ENCODE data around the gene HAO2. TPM values are rescaled to one million over a fixed set of nuclear protein-coding genes. Genes with fewer than 3 reads are reported as not detected.

The HAO2 gene
- total and polyA plus RNA-seq, 3 experiments from 2014 or later = not detected

GRCh38 chr1:119416006-119416640 lies 47.5 kb downstream of the HAO2 start:
- Mint-ChIP-seq H3K27me3 (peaks cover 5% of the 10 kb centered on the region in 2 donors), H3K36me3 (no peaks in the 10 kb centered on the region), H3K27ac (no peak overlapping the region), H3K9me3 (no peaks in the 10 kb centered on the region), H3K4me3 (no peak overlapping the region), H3K4me1 (no peaks in the 10 kb centered on the region)
- CTCF ChIA-PET = no interaction called here
- H3K4me3 ChIP-seq (ENCODE audit: low read length) = no peak overlapping the region
- no peaks in the 10 kb centered on the region for H3K4me1 ChIP-seq (ENCODE audit: insufficient read depth, low read length)
- DNase-seq = no peak
- no peaks in the 10 kb centered on the region for H3K36me3 ChIP-seq (ENCODE audit: insufficient read depth, low read length)
- no peak overlapping the region for H3K27ac ChIP-seq (ENCODE audit: low read depth, low read length)
- no peaks in the 10 kb centered on the region for H3K27me3 ChIP-seq (ENCODE audit: insufficient read depth, low read length, poor library complexity, severe bottlenecking)
- POLR2A ChIA-PET = no interaction called here
- no peaks in the 10 kb centered on the region for H3K9me3 ChIP-seq (ENCODE audit: low read length)

GRCh38 chr1:119419109-119419508 lies 50.5 kb downstream of the HAO2 start:
- Histone ChIP-seq H3K27me3 (ENCODE audit: insufficient read depth, low read length, poor library complexity, severe bottlenecking) (no peaks in the 10 kb centered on the region), H3K36me3 (ENCODE audit: insufficient read depth, low read length) (no peaks in the 10 kb centered on the region), H3K4me1 (ENCODE audit: insufficient read depth, low read length) (no peaks in the 10 kb centered on the region), H3K9me3 (ENCODE audit: low read length) (no peaks in the 10 kb centered on the region), H3K4me3 (ENCODE audit: low read length) (no peak overlapping the region), H3K27ac (ENCODE audit: low read depth, low read length) (no peak overlapping the region)
- peaks cover 5% of the 10 kb centered on the region in 2 donors for H3K27me3 Mint-ChIP-seq
- no peaks in the 10 kb centered on the region for H3K4me1 Mint-ChIP-seq
- DNase-seq = no peak
- H3K27ac Mint-ChIP-seq = no peak overlapping the region
- no peak overlapping the region for H3K4me3 Mint-ChIP-seq
- ChIA-PET CTCF (no interaction called here), POLR2A (no interaction called here)
- no peaks in the 10 kb centered on the region for H3K36me3 Mint-ChIP-seq
- H3K9me3 Mint-ChIP-seq = peaks cover 0 to 3% (median 0%) of the 10 kb centered on the region in 5 donors

- POLR2A ChIA-PET = no interaction called here
- H3K4me1 Mint-ChIP-seq = no peaks in the 10 kb centered on the region
- Histone ChIP-seq H3K27me3 (ENCODE audit: insufficient read depth, low read length, poor library complexity, severe bottlenecking) (no peaks in the 10 kb centered on the region), H3K27ac (ENCODE audit: low read depth, low read length) (no peak overlapping the region), H3K4me1 (ENCODE audit: insufficient read depth, low read length) (no peaks in the 10 kb centered on the region), H3K4me3 (ENCODE audit: low read length) (no peak overlapping the region), H3K36me3 (ENCODE audit: insufficient read depth, low read length) (no peaks in the 10 kb centered on the region), H3K9me3 (ENCODE audit: low read length) (no peaks in the 10 kb centered on the region)
- DNase-seq = no peak
- no peak overlapping the region for H3K4me3 Mint-ChIP-seq
- peaks cover 5 to 8% of the 10 kb centered on the region in 2 donors for H3K27me3 Mint-ChIP-seq
- CTCF ChIA-PET = no interaction called here
- H3K36me3 Mint-ChIP-seq = no peaks in the 10 kb centered on the region
- H3K9me3 Mint-ChIP-seq = peaks cover 0 to 3% (median 0%) of the 10 kb centered on the region in 5 donors
- no peak overlapping the region for H3K27ac Mint-ChIP-seq
Measured at GRCh38 chr1:119420638-119421037, 52.1 kb downstream of the HAO2 start.

- H3K4me1 ChIP-seq (ENCODE audit: insufficient read depth, low read length) = no peaks in the 10 kb centered on the region
- H3K4me1 Mint-ChIP-seq = no peaks in the 10 kb centered on the region
- no peaks in the 10 kb centered on the region for H3K36me3 Mint-ChIP-seq
- H3K27ac Mint-ChIP-seq = no peak overlapping the region
- H3K4me3 ChIP-seq (ENCODE audit: low read length) = no peak overlapping the region
- no peak for DNase-seq
- CTCF ChIA-PET = no interaction called here
- H3K36me3 ChIP-seq (ENCODE audit: insufficient read depth, low read length) = no peaks in the 10 kb centered on the region
- H3K27me3 ChIP-seq (ENCODE audit: insufficient read depth, low read length, poor library complexity, severe bottlenecking) = no peaks in the 10 kb centered on the region
- no peak overlapping the region for H3K4me3 Mint-ChIP-seq
- H3K9me3 Mint-ChIP-seq = peaks cover 0 to 3% (median 0%) of the 10 kb centered on the region in 5 donors
- H3K9me3 ChIP-seq (ENCODE audit: low read length) = no peaks in the 10 kb centered on the region
- POLR2A ChIA-PET = no interaction called here
- H3K27ac ChIP-seq (ENCODE audit: low read depth, low read length) = no peak overlapping the region
- peaks cover 5 to 7% of the 10 kb centered on the region in 2 donors for H3K27me3 Mint-ChIP-seq
Measured at GRCh38 chr1:119422631-119423030, 54.0 kb downstream of the HAO2 start.

- Mint-ChIP-seq H3K27ac (no peak overlapping the region), H3K36me3 (no peaks in the 10 kb centered on the region), H3K9me3 (no peaks in the 10 kb centered on the region), H3K4me3 (no peak overlapping the region), H3K27me3 (peaks cover 7 to 24% of the 10 kb centered on the region in 2 donors), H3K4me1 (no peaks in the 10 kb centered on the region)
- Histone ChIP-seq H3K4me3 (ENCODE audit: low read length) (no peak overlapping the region), H3K27me3 (ENCODE audit: insufficient read depth, low read length, poor library complexity, severe bottlenecking) (no peaks in the 10 kb centered on the region), H3K9me3 (ENCODE audit: low read length) (no peaks in the 10 kb centered on the region), H3K4me1 (ENCODE audit: insufficient read depth, low read length) (no peaks in the 10 kb centered on the region), H3K27ac (ENCODE audit: low read depth, low read length) (no peak overlapping the region), H3K36me3 (ENCODE audit: insufficient read depth, low read length) (no peaks in the 10 kb centered on the region)
- ChIA-PET CTCF (no interaction called here), POLR2A (no interaction called here)
- no peak for DNase-seq
Measured at GRCh38 chr1:119428991-119429390, 60.4 kb downstream of the HAO2 start.

- no peak for DNase-seq
Measured at GRCh38 chr1:119429687-119430086, 61.1 kb downstream of the HAO2 start.

GRCh38 chr1:119430486-119430885 lies 61.9 kb downstream of the HAO2 start:
- Histone ChIP-seq H3K4me1 (ENCODE audit: insufficient read depth, low read length) (no peaks in the 10 kb centered on the region), H3K36me3 (ENCODE audit: insufficient read depth, low read length) (no peaks in the 10 kb centered on the region), H3K4me3 (ENCODE audit: low read length) (no peak overlapping the region), H3K27ac (ENCODE audit: low read depth, low read length) (no peak overlapping the region), H3K27me3 (ENCODE audit: insufficient read depth, low read length, poor library complexity, severe bottlenecking) (no peaks in the 10 kb centered on the region), H3K9me3 (ENCODE audit: low read length) (no peaks in the 10 kb centered on the region)
- Mint-ChIP-seq H3K27ac (no peak overlapping the region), H3K4me1 (no peaks in the 10 kb centered on the region), H3K36me3 (no peaks in the 10 kb centered on the region), H3K27me3 (peaks cover 4 to 24% of the 10 kb centered on the region in 2 donors), H3K4me3 (no peak overlapping the region), H3K9me3 (no peaks in the 10 kb centered on the region)
- ChIA-PET POLR2A (no interaction called here), CTCF (no interaction called here)
- DNase-seq = no peak

More at GRCh38 chr1:119429687-119430086, 61.1 kb downstream of the HAO2 start:
- Mint-ChIP-seq H3K4me1 (no peaks in the 10 kb centered on the region), H3K9me3 (no peaks in the 10 kb centered on the region), H3K36me3 (no peaks in the 10 kb centered on the region), H3K4me3 (no peak overlapping the region), H3K27ac (no peak overlapping the region), H3K27me3 (peaks cover 7 to 24% of the 10 kb centered on the region in 2 donors)
- Histone ChIP-seq H3K9me3 (ENCODE audit: low read length) (no peaks in the 10 kb centered on the region), H3K36me3 (ENCODE audit: insufficient read depth, low read length) (no peaks in the 10 kb centered on the region), H3K4me1 (ENCODE audit: insufficient read depth, low read length) (no peaks in the 10 kb centered on the region), H3K4me3 (ENCODE audit: low read length) (no peak overlapping the region), H3K27ac (ENCODE audit: low read depth, low read length) (no peak overlapping the region), H3K27me3 (ENCODE audit: insufficient read depth, low read length, poor library complexity, severe bottlenecking) (no peaks in the 10 kb centered on the region)
- ChIA-PET POLR2A (no interaction called here), CTCF (no interaction called here)

- no peaks in the 10 kb centered on the region for H3K9me3 ChIP-seq (ENCODE audit: low read length)
- H3K27me3 ChIP-seq (ENCODE audit: insufficient read depth, low read length, poor library complexity, severe bottlenecking) = no peaks in the 10 kb centered on the region
- Mint-ChIP-seq H3K27me3 (peaks cover 4 to 24% of the 10 kb centered on the region in 2 donors), H3K36me3 (no peaks in the 10 kb centered on the region), H3K27ac (no peak overlapping the region), H3K4me1 (no peaks in the 10 kb centered on the region), H3K4me3 (no peak overlapping the region), H3K9me3 (no peaks in the 10 kb centered on the region)
- H3K36me3 ChIP-seq (ENCODE audit: insufficient read depth, low read length) = no peaks in the 10 kb centered on the region
- no peaks in the 10 kb centered on the region for H3K4me1 ChIP-seq (ENCODE audit: insufficient read depth, low read length)
- H3K27ac ChIP-seq (ENCODE audit: low read depth, low read length) = no peak overlapping the region
- CTCF ChIA-PET = no interaction called here
- POLR2A ChIA-PET = no interaction called here
- no peak for DNase-seq
- no peak overlapping the region for H3K4me3 ChIP-seq (ENCODE audit: low read length)
Measured at GRCh38 chr1:119431836-119432235, 63.3 kb downstream of the HAO2 start.

GRCh38 chr1:119435052-119435451 lies 66.5 kb downstream of the HAO2 start:
- Histone ChIP-seq H3K27ac (ENCODE audit: low read depth, low read length) (no peak overlapping the region), H3K4me1 (ENCODE audit: insufficient read depth, low read length) (no peaks in the 10 kb centered on the region), H3K27me3 (ENCODE audit: insufficient read depth, low read length, poor library complexity, severe bottlenecking) (no peaks in the 10 kb centered on the region), H3K36me3 (ENCODE audit: insufficient read depth, low read length) (no peaks in the 10 kb centered on the region), H3K4me3 (ENCODE audit: low read length) (no peak overlapping the region), H3K9me3 (ENCODE audit: low read length) (no peaks in the 10 kb centered on the region)
- no peak for DNase-seq
- Mint-ChIP-seq H3K4me3 (no peak overlapping the region), H3K36me3 (no peaks in the 10 kb centered on the region), H3K27ac (no peak overlapping the region), H3K4me1 (no peaks in the 10 kb centered on the region), H3K27me3 (peaks cover 0 to 21% of the 10 kb centered on the region in 2 donors), H3K9me3 (no peaks in the 10 kb centered on the region)
- CTCF ChIA-PET = no interaction called here
- POLR2A ChIA-PET = no interaction called here
